GM23338 (cell line): Measurements from ENCODE around the gene DENND5B. TPM values are rescaled to one million over a fixed set of nuclear protein-coding genes. Genes with fewer than 3 reads are reported as not detected.

Experiments
- ATAC-seq: fragments of 200-7000 bp; cut with Tn5 transposase; 3 replicates; pipeline ENCODE4 v1.9.1; 2020
- DNase-seq: peaks from one replicate; pipeline ENCODE4 v3.0.0-alpha.2; 2015; ENCODE audit warnings: low spot score
- H2AFZ ChIP-seq: fragments of 200-600 bp; sonication (generic); 2 replicates; pipeline ENCODE4 v1.8.0; 2016; ENCODE audit warnings: antibody characterized with exemption, mild to moderate bottlenecking, moderate library complexity
- H3F3A ChIP-seq: fragments of 200-600 bp; sonication (generic); replicated peaks from 2 replicates; pipeline ENCODE4 v1.8.0; 2017; ENCODE audit warnings: antibody characterized with exemption, mixed run types, low read depth
- H3K27ac ChIP-seq: fragments of 200-600 bp; sonication (generic); 2 replicates; pipeline ENCODE4 v1.6.1; 2016; ENCODE audit warnings: low read depth
- H3K27me3 ChIP-seq: fragments of 200-600 bp; sonication (generic); 2 replicates; pipeline ENCODE4 v1.8.0; 2016; ENCODE audit warnings: mild to moderate bottlenecking, mixed run types, moderate library complexity; ENCODE audit not compliant: insufficient read depth
- H3K36me3 ChIP-seq: fragments of 200-600 bp; sonication (generic); 2 replicates; pipeline ENCODE4 v1.8.0; 2016; ENCODE audit warnings: mild to moderate bottlenecking; ENCODE audit not compliant: insufficient read depth
- H3K4me1 ChIP-seq: fragments of 200-600 bp; sonication (generic); 2 replicates; pipeline ENCODE4 v1.8.0; 2016; ENCODE audit warnings: mild to moderate bottlenecking, moderate library complexity; ENCODE audit not compliant: insufficient read depth
- H3K4me2 ChIP-seq: fragments of 200-600 bp; sonication (generic); 2 replicates; pipeline ENCODE4 v1.7.1; 2017; ENCODE audit warnings: mixed run types
- H3K4me3 ChIP-seq: fragments of 200-600 bp; sonication (generic); 2 replicates; pipeline ENCODE4 v1.6.1; 2016; ENCODE audit warnings: mixed run types
- H3K79me2 ChIP-seq: fragments of 200-600 bp; sonication (generic); replicated peaks from 2 replicates; pipeline ENCODE4 v1.8.0; 2017; ENCODE audit warnings: mild to moderate bottlenecking; ENCODE audit not compliant: insufficient read depth
- H3K9me2 ChIP-seq: fragments of 200-600 bp; sonication (generic); 2 replicates; pipeline ENCODE4 v1.8.0; 2017; ENCODE audit not compliant: insufficient read depth
- H4K20me1 ChIP-seq: fragments of 200-600 bp; sonication (generic); replicated peaks from 2 replicates; pipeline ENCODE4 v1.8.0; 2017; ENCODE audit warnings: mild to moderate bottlenecking; ENCODE audit not compliant: insufficient read depth
- H3K27ac Mint-ChIP-seq: 2 replicates; pipeline ENCODE4 v1.8.0; 2020; ENCODE audit warnings: inconsistent platforms, mild to moderate bottlenecking, moderate library complexity, mixed read lengths
- H3K27me3 Mint-ChIP-seq: 3 replicates; pipeline ENCODE4 v1.8.0; 2022; ENCODE audit warnings: low read depth, mild to moderate bottlenecking, moderate library complexity, mixed read lengths, inconsistent platforms; ENCODE audit not compliant: insufficient read depth, poor library complexity
- H3K36me3 Mint-ChIP-seq: 3 replicates; pipeline ENCODE4 v1.8.0; 2021; ENCODE audit warnings: low read depth, mild to moderate bottlenecking, inconsistent platforms, moderate library complexity, mixed read lengths
- H3K4me1 Mint-ChIP-seq: 3 replicates; pipeline ENCODE4 v1.8.0; 2020; ENCODE audit warnings: mild to moderate bottlenecking, inconsistent platforms, mixed read lengths
- H3K4me3 Mint-ChIP-seq: 3 replicates; pipeline ENCODE4 v1.8.0; 2021; ENCODE audit warnings: moderate library complexity, mild to moderate bottlenecking, inconsistent platforms, mixed read lengths
- H3K9me3 Mint-ChIP-seq: 3 replicates; pipeline ENCODE4 v1.8.0; 2020; ENCODE audit warnings: moderate library complexity, mild to moderate bottlenecking, inconsistent platforms, mixed read lengths
- CREB1 ChIP-seq: fragments of 250-450 bp; sonication (Bioruptor Pico); IDR thresholded peaks from 2 replicates; pipeline ENCODE4 v1.5.0; 2020; ENCODE audit warnings: low read depth, mild to moderate bottlenecking, moderate library complexity
- CTCF ChIP-seq, 2 experiments: fragments of 200-600 bp in 1 of 2; sonication (generic) in 1 of 2; conservative IDR thresholded peaks; 2 replicates each; pipeline versions ENCODE4 v1.5.1 to v1.6.1; 2016 to 2017; ENCODE audit warnings: antibody characterized with exemption in 2 of 2, low read depth in 2 of 2, mild to moderate bottlenecking in 2 of 2, moderate library complexity in 1 of 2
- ETS1 ChIP-seq: IDR thresholded peaks from 2 replicates; pipeline ENCODE4 v1.6.1; 2016; ENCODE audit warnings: antibody characterized with exemption
- EZH2phosphoT487 ChIP-seq: fragments of 200-600 bp; sonication (generic); IDR thresholded peaks from one replicate; pipeline ENCODE4 v1.8.1; 2018; ENCODE audit warnings: antibody characterized with exemption; ENCODE audit not compliant: unreplicated experiment
- REST ChIP-seq: IDR thresholded peaks from one replicate; pipeline ENCODE4 v1.6.1; 2018; ENCODE audit warnings: antibody characterized with exemption; ENCODE audit not compliant: unreplicated experiment
- ZNF114 ChIP-seq: fragments of 250-450 bp; sonication (Bioruptor Pico); IDR thresholded peaks from 2 replicates; pipeline ENCODE4 v1.5.0; 2020; ENCODE audit warnings: mild to moderate bottlenecking, moderate library complexity
- ZNF331 ChIP-seq: fragments of 250-450 bp; sonication (Bioruptor Pico); IDR thresholded peaks from 2 replicates; pipeline ENCODE4 v1.5.0; 2020; ENCODE audit warnings: low read depth, mild to moderate bottlenecking, moderate library complexity
- ZNF462 ChIP-seq: fragments of 250-450 bp; sonication (Bioruptor Pico); IDR thresholded peaks from 2 replicates; pipeline ENCODE4 v1.5.0; 2020; ENCODE audit warnings: mild to moderate bottlenecking, moderate library complexity
- polyA plus RNA-seq: library from polyadenylated mRNA; unstranded; fragments of >200 nt; fragmentation: Nextera tagmentation; extraction: Ambion mirVana; gene quantifications from 2 replicates; pipeline ENCODE4 v1.2.1, GENCODE V29; 2016
- total RNA-seq: library from RNA; depleted of rRNA; stranded (reverse); fragments of >200 nt; shearing (Covaris generic); gene quantifications from 2 replicates; pipeline ENCODE4 v1.2.3, GENCODE V29; 2014

DENND5B gene
- total and polyA plus RNA-seq, 2 experiments from 2014 or later = 6.5 to 17.2 TPM

GRCh38 chr12:31412292-31412801 lies 178.6 kb downstream of the DENND5B start:
- Mint-ChIP-seq H3K36me3 (no peaks in the 10 kb centered on the region), H3K27ac (no peak overlapping the region)

GRCh38 chr12:31408763-31409162 lies 182.2 kb downstream of the DENND5B start:
- Mint-ChIP-seq H3K4me3 (no peak overlapping the region), H3K4me1 (no peaks in the 10 kb centered on the region), H3K27me3 (peaks cover 2% of the 10 kb centered on the region), H3K27ac (no peak overlapping the region), H3K36me3 (no peaks in the 10 kb centered on the region), H3K9me3 (no peaks in the 10 kb centered on the region)
- H3K9me2 ChIP-seq = no peaks in the 10 kb centered on the region
- no peaks in the 10 kb centered on the region for H4K20me1 ChIP-seq
- ATAC-seq (peak; percentile 53), DNase-seq (no peak)
- H3K36me3 ChIP-seq = no peaks in the 10 kb centered on the region
- no peak overlapping the region for H2AFZ ChIP-seq
- H3K27ac ChIP-seq = no peak overlapping the region
- H3F3A ChIP-seq = no peaks in the 10 kb centered on the region
- no peak overlapping the region for H3K4me3 ChIP-seq
- H3K4me1 ChIP-seq = 0 out of 2 replicates have a peak, but pooled peaks cover 6% of the 10 kb centered on the region
- H3K27me3 ChIP-seq = no peaks in the 10 kb centered on the region
- no peaks in the 10 kb centered on the region for H3K79me2 ChIP-seq
- H3K4me2 ChIP-seq = no peak overlapping the region
- TF ChIP-seq ZNF462 (CRISPR knock-in tag) = no peak
- TF ChIP-seq ZNF331 (CRISPR knock-in tag) = no peak
- TF ChIP-seq CREB1 = no peak
- no peak for TF ChIP-seq REST
- no peak for TF ChIP-seq CTCF (conservative IDR thresholded peaks at IDR 0.05; ENCODE audit: low read depth in 2 of 2)
- no peak for TF ChIP-seq ZNF114 (CRISPR knock-in tag)

More at GRCh38 chr12:31412292-31412801, 178.6 kb downstream of the DENND5B start:
- DNase-seq = peak; percentile 32
- no peaks in the 10 kb centered on the region for H4K20me1 ChIP-seq
- no peaks in the 10 kb centered on the region for H3F3A ChIP-seq
- ATAC-seq = peak; percentile 80
- no peak for TF ChIP-seq EZH2phosphoT487
- no peak for TF ChIP-seq ETS1
- no peak overlapping the region for H3K4me2 ChIP-seq
- no peaks in the 10 kb centered on the region for H3K79me2 ChIP-seq
- Mint-ChIP-seq H3K4me1 (no peaks in the 10 kb centered on the region), H3K9me3 (no peaks in the 10 kb centered on the region), H3K27me3 (peaks cover 1% of the 10 kb centered on the region), H3K4me3 (no peak overlapping the region)
- H3K4me1 ChIP-seq = 0 out of 2 replicates have a peak, but pooled peaks cover 6% of the 10 kb centered on the region
- no peak overlapping the region for H2AFZ ChIP-seq
- no peaks in the 10 kb centered on the region for H3K36me3 ChIP-seq
- no peaks in the 10 kb centered on the region for H3K27me3 ChIP-seq
- H3K4me3 ChIP-seq = no peak overlapping the region
- H3K9me2 ChIP-seq = no peaks in the 10 kb centered on the region
- H3K27ac ChIP-seq = no peak overlapping the region
